H1 (cell line): ENCODE results near the gene ITIH1. TPM values are rescaled to one million over a fixed set of nuclear protein-coding genes. Genes with fewer than 3 reads are reported as not detected.

Source experiments
- CTCF ChIA-PET: fragments of 300-600 bp; sonication (Branson Sonifier 250); formaldehyde crosslinking; loops from one replicate; lab custom pipeline; 2021; ENCODE audit not compliant: partially characterized antibody; lab: Charles Lee
- POLR2A ChIA-PET: fragments of 300-600 bp; sonication (Branson Sonifier 250); formaldehyde crosslinking; loops from one replicate; lab custom pipeline; 2021; ENCODE audit warnings: inconsistent platforms; ENCODE audit not compliant: partially characterized antibody; lab: Charles Lee
- DNase-seq, 2 experiments: peaks; one replicate each; pipeline versions ENCODE4 v3.0.0 to v3.0.0-alpha.2; 2010 to 2022; ENCODE audit warnings: low spot score in 2 of 2, low read depth in 1 of 2, mixed read lengths in 1 of 2
- FAIRE-seq: peaks from 2 replicates; lab custom pipeline; 2011; peaks lifted over from hg19 to GRCh38; lab: Jason Lieb, UNC
- H2AFZ ChIP-seq: 2 replicates; pipeline ENCODE4 v1.8.1; 2012; ENCODE audit warnings: low read length, inconsistent platforms
- H2AK5ac ChIP-seq: 2 replicates; pipeline ENCODE4 v1.6.1; 2013; ENCODE audit warnings: low read depth, low read length
- H2BK120ac ChIP-seq: replicated peaks from 2 replicates; pipeline ENCODE3; 2013; ENCODE audit warnings: low read depth, low read length, inconsistent platforms
- H2BK12ac ChIP-seq: 2 replicates; pipeline ENCODE4 v1.6.1; 2013; ENCODE audit warnings: low read depth, low read length
- H2BK15ac ChIP-seq: 2 replicates; pipeline ENCODE4 v1.6.1; 2013; ENCODE audit warnings: low read length
- H2BK20ac ChIP-seq: 2 replicates; pipeline ENCODE4 v1.6.1; 2013; ENCODE audit warnings: low read length
- H2BK5ac ChIP-seq: 2 replicates; pipeline ENCODE4 v1.6.1; 2013; ENCODE audit warnings: low read depth, low read length
- H3K14ac ChIP-seq: 2 replicates; pipeline ENCODE4 v1.6.1; 2013; ENCODE audit warnings: inconsistent platforms; ENCODE audit not compliant: insufficient read length
- H3K18ac ChIP-seq: 2 replicates; pipeline ENCODE4 v1.6.1; 2013; ENCODE audit warnings: low read length; ENCODE audit errors: extremely low read depth
- H3K23ac ChIP-seq: 2 replicates; pipeline ENCODE4 v1.6.1; 2013; ENCODE audit warnings: inconsistent platforms; ENCODE audit not compliant: insufficient read length
- H3K23me2 ChIP-seq: 2 replicates; pipeline ENCODE4 v1.6.1; 2013; ENCODE audit warnings: low read depth, low read length
- H3K27ac ChIP-seq: 2 replicates; pipeline ENCODE4 v1.6.1; 2011; ENCODE audit warnings: low read depth, low read length, inconsistent platforms
- H3K27me3 ChIP-seq, 4 experiments: replicated peaks in 1 of 4; 1 replicate in 1 of 4; 2 replicates in 3 of 4; pipeline versions ENCODE4 v1.6.1 to v1.8.1; 2011 to 2013; ENCODE audit warnings: low read length in 3 of 4, mild to moderate bottlenecking in 3 of 4, inconsistent platforms in 2 of 4, mixed read lengths in 2 of 4, moderate library complexity in 1 of 4; ENCODE audit not compliant: control insufficient read depth in 3 of 4, insufficient read depth in 3 of 4; ENCODE audit errors: extremely low read depth in 1 of 4
- H3K36me3 ChIP-seq, 4 experiments: 2 replicates each; pipeline versions ENCODE4 v1.6.1 to v1.8.1; 2011 to 2013; ENCODE audit warnings: mild to moderate bottlenecking in 4 of 4, low read length in 3 of 4, moderate library complexity in 2 of 4, control low read depth in 1 of 4, inconsistent platforms in 1 of 4; ENCODE audit not compliant: insufficient read depth in 4 of 4, control insufficient read depth in 2 of 4
- H3K4ac ChIP-seq: replicated peaks from 2 replicates; pipeline ENCODE3; 2013; ENCODE audit warnings: low read length, low read depth, mixed read lengths, inconsistent platforms; ENCODE audit not compliant: insufficient read length
- H3K4me1 ChIP-seq, 4 experiments: replicated peaks in 1 of 4; 1 replicate in 1 of 4; 2 replicates in 3 of 4; pipeline versions ENCODE4 v1.6.1 to v1.8.1; 2011 to 2013; ENCODE audit warnings: low read length in 3 of 4, inconsistent platforms in 2 of 4, mixed read lengths in 1 of 4; ENCODE audit not compliant: insufficient read depth in 4 of 4, control insufficient read depth in 3 of 4
- H3K4me2 ChIP-seq, 2 experiments: 2 replicates each; pipeline versions ENCODE4 v1.6.1 to v1.8.1; 2011 to 2013; ENCODE audit warnings: low read depth in 2 of 2, low read length in 2 of 2, control low read depth in 1 of 2, inconsistent platforms in 1 of 2, mild to moderate bottlenecking in 1 of 2; ENCODE audit not compliant: insufficient read depth in 1 of 2
- H3K4me3 ChIP-seq, 4 experiments: fragments of 200-600, 300-600 bp in 1 of 4; sonication (generic), shearing (Covaris generic), sonication (Bioruptor Twin) in 1 of 4; 2 replicates each; pipeline versions ENCODE4 v1.5.1 to v1.8.1; 2011 to 2016; ENCODE audit warnings: low read length in 4 of 4, low read depth in 3 of 4, control low read depth in 2 of 4, inconsistent platforms in 2 of 4, mild to moderate bottlenecking in 2 of 4, mixed read lengths in 1 of 4, moderate library complexity in 1 of 4; ENCODE audit not compliant: insufficient read depth in 2 of 4; ENCODE audit errors: extremely low read depth in 1 of 4
- H3K56ac ChIP-seq: replicated peaks from 2 replicates; pipeline ENCODE3; 2013; ENCODE audit warnings: low read depth, mild to moderate bottlenecking, mixed read lengths, low read length, inconsistent platforms; ENCODE audit not compliant: insufficient read length
- H3K79me1 ChIP-seq: 2 replicates; pipeline ENCODE4 v1.6.1; 2013; ENCODE audit warnings: low read depth, low read length, control low read depth
- H3K79me2 ChIP-seq, 2 experiments: 2 replicates each; pipeline versions ENCODE4 v1.6.1 to v1.8.1; 2012 to 2013; ENCODE audit warnings: low read length in 2 of 2, mild to moderate bottlenecking in 2 of 2, inconsistent platforms in 1 of 2; ENCODE audit not compliant: insufficient read depth in 2 of 2, control insufficient read depth in 1 of 2
- H3K9ac ChIP-seq, 4 experiments: replicated peaks in 1 of 4; 1 replicate in 1 of 4; 2 replicates in 3 of 4; pipeline versions ENCODE4 v1.6.1 to v1.8.1; 2011 to 2013; ENCODE audit warnings: low read depth in 3 of 4, low read length in 3 of 4, control low read depth in 2 of 4, mild to moderate bottlenecking in 2 of 4, moderate library complexity in 2 of 4, inconsistent platforms in 1 of 4; ENCODE audit errors: extremely low read depth in 1 of 4
- H3K9me3 ChIP-seq, 2 experiments: 2 replicates each; pipeline versions ENCODE4 v1.6.1 to v1.8.1; 2012 to 2013; ENCODE audit warnings: mild to moderate bottlenecking in 2 of 2, moderate library complexity in 2 of 2, control low read depth in 1 of 2, inconsistent platforms in 1 of 2, low read depth in 1 of 2, low read length in 1 of 2, mixed read lengths in 1 of 2; ENCODE audit not compliant: insufficient read depth in 2 of 2
- H4K20me1 ChIP-seq, 2 experiments: replicated peaks in 1 of 2; 2 replicates each; pipeline versions ENCODE3 to v1.8.1; 2011 to 2013; ENCODE audit warnings: inconsistent platforms in 2 of 2, low read length in 2 of 2, mild to moderate bottlenecking in 1 of 2; ENCODE audit not compliant: insufficient read depth in 2 of 2, control insufficient read depth in 1 of 2
- H4K5ac ChIP-seq: 2 replicates; pipeline ENCODE4 v1.6.1; 2013; ENCODE audit warnings: low read length, low read depth, mixed read lengths, inconsistent platforms; ENCODE audit not compliant: insufficient read length
- H4K8ac ChIP-seq: 2 replicates; pipeline ENCODE4 v1.8.0; 2013; ENCODE audit warnings: mild to moderate bottlenecking, moderate library complexity, low read length, inconsistent platforms; ENCODE audit not compliant: insufficient read depth; ENCODE audit errors: extremely low read depth
- H4K91ac ChIP-seq: replicated peaks from 2 replicates; pipeline ENCODE3; 2013; ENCODE audit warnings: low read length, mixed read lengths, inconsistent platforms; ENCODE audit not compliant: insufficient read length
- ASH2L ChIP-seq: fragments of 200-600, 300-600 bp; sonication (generic); IDR thresholded peaks from one replicate; pipeline ENCODE4 v1.7.1; 2017; ENCODE audit warnings: low read length
- BRCA1 ChIP-seq: IDR thresholded peaks from 2 replicates; pipeline ENCODE4 v1.6.1; 2012; ENCODE audit warnings: low read depth, low read length, improper control_type of control experiment
- CBX5 ChIP-seq: fragments of 300-800, 300-1000 bp; sonication (generic); IDR thresholded peaks from 2 replicates; pipeline ENCODE4 v1.7.1; 2016; ENCODE audit warnings: antibody characterized with exemption, low read length, low read depth
- EP300 ChIP-seq, 2 experiments: IDR thresholded peaks; 1 replicate in 1 of 2; 2 replicates in 1 of 2; pipeline ENCODE4 v1.6.1; 2011 to 2012; ENCODE audit warnings: low read depth in 2 of 2, low read length in 2 of 2, mild to moderate bottlenecking in 2 of 2, borderline replicate concordance in 1 of 2, inconsistent platforms in 1 of 2, moderate library complexity in 1 of 2
- FOSL1 ChIP-seq: IDR thresholded peaks from 2 replicates; pipeline ENCODE4 v1.6.1; 2011; ENCODE audit warnings: mild to moderate bottlenecking, low read depth, low read length, moderate library complexity; ENCODE audit not compliant: insufficient read depth
- GTF2F1 ChIP-seq: IDR thresholded peaks from 2 replicates; pipeline ENCODE4 v1.6.1; 2012; ENCODE audit warnings: low read depth, low read length, improper control_type of control experiment, borderline replicate concordance
- JUND ChIP-seq: IDR thresholded peaks from 2 replicates; pipeline ENCODE4 v1.6.1; 2011; ENCODE audit warnings: mild to moderate bottlenecking, improper control_type of control experiment, low read length
- KDM5A ChIP-seq: fragments of 200-600 bp; IDR thresholded peaks from 2 replicates; pipeline ENCODE4 v1.7.1; 2012; ENCODE audit warnings: mild to moderate bottlenecking, low read length, inconsistent platforms, mixed read lengths
- NRF1 ChIP-seq: IDR thresholded peaks from 2 replicates; pipeline ENCODE4 v1.6.1; 2011; ENCODE audit warnings: mild to moderate bottlenecking, low read depth, low read length, improper control_type of control experiment
- POU5F1 ChIP-seq: IDR thresholded peaks from 2 replicates; pipeline ENCODE4 v1.6.1; 2011; ENCODE audit warnings: low read depth, mild to moderate bottlenecking, low read length, moderate library complexity
- RFX5 ChIP-seq: IDR thresholded peaks from 2 replicates; pipeline ENCODE4 v1.6.1; 2011; ENCODE audit warnings: low read depth, low read length, improper control_type of control experiment, borderline replicate concordance
- RNF2 ChIP-seq: fragments of 200-900, 300-1000 bp; sonication (generic); IDR thresholded peaks from 2 replicates; pipeline ENCODE4 v1.7.1; 2016; ENCODE audit warnings: borderline replicate concordance, low read depth, mild to moderate bottlenecking, antibody characterized with exemption, low read length; ENCODE audit not compliant: poor library complexity, severe bottlenecking; ENCODE audit errors: missing control alignments
- SRF ChIP-seq: IDR thresholded peaks from 2 replicates; pipeline ENCODE4 v1.6.1; 2011; ENCODE audit warnings: mild to moderate bottlenecking, low read depth, low read length, moderate library complexity
- SUZ12 ChIP-seq: fragments of 200-600 bp; sonication (generic); IDR thresholded peaks from 2 replicates; pipeline ENCODE4 v1.6.1; 2012; ENCODE audit warnings: mild to moderate bottlenecking, inconsistent platforms, low read length, moderate library complexity, mixed read lengths
- TAF1 ChIP-seq: IDR thresholded peaks from 2 replicates; pipeline ENCODE4 v1.6.1; 2011; ENCODE audit warnings: mild to moderate bottlenecking, low read depth, low read length
- WGBS, 2 experiments: shearing (Covaris generic) in 1 of 2; methylation state at CpG; one replicate each; pipeline versions ENCODE4 v1.1.6 to v1.1.7; 2013 to 2015; ENCODE audit warnings: low lambda C conversion rate in 2 of 2, mixed read lengths in 2 of 2, inconsistent platforms in 1 of 2, low coverage in 1 of 2, missing lambda C conversion rate in 1 of 2; ENCODE audit not compliant: insufficient replicate concordance in 2 of 2, insufficient coverage in 1 of 2, insufficient read length in 1 of 2; ENCODE audit errors: extremely low coverage in 1 of 2, missing lambda C conversion rate in 1 of 2; 5-methylcytosine and 5-hydroxymethylcytosine counted together
- polyA plus RNA-seq, 7 experiments: library from polyadenylated mRNA; depleted of rRNA in 3 of 7; stranded (reverse) in 5 of 7; unstranded in 2 of 7; fragments of >200 nt in 5 of 7; fragments of 200-250 nt in 2 of 7; gene quantifications; 1 replicate in 5 of 7; 2 replicates in 1 of 7; 4 replicates in 1 of 7; pipeline versions ENCODE4 v1.2.1 to v1.2.3, GENCODE V29; 2011 to 2013; ENCODE audit warnings: missing spikeins in 2 of 7, mixed read lengths in 2 of 7
- total RNA-seq: library from RNA; stranded (reverse); fragmentation: NEBNext Ultra II Directional; extraction: Animal tissue kit (Norgen Biotek cat#: 25700); gene quantifications from 2 replicates; pipeline ENCODE4 v1.2.1, GENCODE V29; 2021

ITIH1 gene
- total and polyA plus RNA-seq, 2 of the 8 experiments (the other 6 are each of a cell fraction or from before 2014, with no cell fraction given): not detected

DNA sequence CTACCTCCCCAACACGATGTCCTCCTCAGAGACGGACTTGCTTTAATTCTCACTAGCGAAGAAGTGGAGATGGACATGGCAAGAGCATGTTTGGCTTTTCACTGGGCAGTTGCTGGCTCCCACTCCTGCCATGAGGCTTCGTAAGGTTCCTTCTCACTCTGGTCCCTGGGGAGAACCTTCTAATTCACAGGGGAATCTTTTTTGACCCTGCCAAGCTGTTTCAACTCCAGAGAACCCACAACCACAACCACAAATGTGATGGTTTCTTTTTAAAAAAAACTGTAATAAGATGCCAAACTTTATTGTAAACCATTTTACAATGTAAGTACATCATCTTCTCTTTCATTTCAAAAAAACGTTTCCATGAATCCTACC lies 59.1 kb downstream of the ITIH1 start:
- CTCF ChIA-PET: interaction anchor here (0.8 to 6.5 kb wide), 4 partner anchors 9 to 36 kb away, joined by 3 to 73 read pairs (median 28); no protein-coding TSS in a partner anchor
- no peaks in the 10 kb centered on the region for H3K9me3 ChIP-seq
- WGBS, 2 experiments: 94% methylated on average over 5 of the region's 5 CpGs; no CpG with 5 or more reads in 1 of the 2 experiments
- TF ChIP-seq KDM5A (no peak), JUND (no peak), NRF1 (no peak), SRF (no peak), ASH2L (no peak), CBX5 (no peak), RFX5 (no peak), TAF1 (no peak), SUZ12 (no peak), BRCA1 (no peak), GTF2F1 (no peak), EP300 (IDR thresholded peaks at IDR 0.05; ENCODE audit: borderline replicate concordance in 1 of 2, low read depth in 2 of 2, low read length in 2 of 2) (no peak), FOSL1 (no peak), POU5F1 (no peak), RNF2 (no peak)

More for the DNA sequence above, 59.1 kb downstream of the ITIH1 start:
- Histone ChIP-seq H3K4me2 (no peak overlapping the region), H3K36me3 (no peaks in the 10 kb centered on the region; a peak in 2 of 8 replicates), H3K23me2 (no peaks in the 10 kb centered on the region), H2BK12ac (no peak overlapping the region), H3K27me3 (no peaks in the 10 kb centered on the region), H4K20me1 (peaks cover 0 to 5% of the 10 kb centered on the region in 2 experiments), H3K4me3 (no peak overlapping the region), H4K8ac (no peak overlapping the region), H3K9ac (no peak overlapping the region), H3K23ac (no peak overlapping the region), H4K91ac (no peak overlapping the region), H2AK5ac (no peak overlapping the region), H3K27ac (no peak overlapping the region), H3K4ac (no peak overlapping the region), H2BK120ac (no peak overlapping the region), H3K14ac (no peak overlapping the region), H4K5ac (no peak overlapping the region), H3K79me2 (no peaks in the 10 kb centered on the region), H3K4me1 (peaks cover 0 to 10% (median 2%) of the 10 kb centered on the region in 4 experiments; a peak in 3 of 7 replicates), H3K18ac (no peak overlapping the region), H2BK15ac (no peak overlapping the region), H3K79me1 (no peaks in the 10 kb centered on the region), H2AFZ (no peak overlapping the region), H3K56ac (no peak overlapping the region), H2BK5ac (no peak overlapping the region), H2BK20ac (no peak overlapping the region)
- DNase-seq (no peak), FAIRE-seq (no peak)
- POLR2A ChIA-PET: no interaction called here
